K562 (cell line): Measurements from ENCODE around the gene RETREG2. TPM values are rescaled to one million over a fixed set of nuclear protein-coding genes. Genes with fewer than 3 reads are reported as not detected.

Experiments used
- ARHGAP35 ChIP-seq: fragments of 450-650 bp; IDR thresholded peaks from 2 replicates; pipeline ENCODE4 v1.6.1; 2018; ENCODE audit not compliant: partially characterized antibody
- ATF1 ChIP-seq, 2 experiments: fragments of 450-650 bp in 1 of 2; IDR thresholded peaks; 2 replicates each; pipeline ENCODE4 v1.6.1; 2016; ENCODE audit warnings: missing compliant biosample characterization in 1 of 2, missing genetic modification characterization in 1 of 2
- ATF4 ChIP-seq: fragments of 450-650 bp; formaldehyde crosslinking; IDR thresholded peaks from 2 replicates; pipeline ENCODE4 v1.4.0; 2022; ENCODE audit warnings: mild to moderate bottlenecking, moderate library complexity
- BMI1 ChIP-seq: fragments of 150-350 bp; IDR thresholded peaks from 2 replicates; pipeline ENCODE4 v1.6.1; 2014; ENCODE audit warnings: low read length
- CBX3 ChIP-seq, 2 experiments: IDR thresholded peaks; 1 replicate in 1 of 2; 2 replicates in 1 of 2; pipeline ENCODE4 v1.6.1; 2012; ENCODE audit warnings: inconsistent platforms in 2 of 2, low read length in 2 of 2, borderline replicate concordance in 1 of 2, control low read depth in 1 of 2
- CREBBP ChIP-seq: IDR thresholded peaks from one replicate; pipeline ENCODE4 v1.6.1; 2012; ENCODE audit warnings: low read depth, mild to moderate bottlenecking, control low read depth, inconsistent platforms, low read length
- CTBP1 ChIP-seq: fragments of 450-650 bp; IDR thresholded peaks from 2 replicates; pipeline ENCODE4 v1.6.1; 2016; ENCODE audit warnings: borderline replicate concordance
- FOXP4 ChIP-seq: sonication (generic); formaldehyde crosslinking; IDR thresholded peaks from 2 replicates; pipeline ENCODE4 v1.8.0; 2022; ENCODE audit warnings: mild to moderate bottlenecking, missing genetic modification reagents, borderline replicate concordance
- IRF9 ChIP-seq: fragments of 450-650 bp; IDR thresholded peaks from 2 replicates; pipeline ENCODE4 v1.6.1; 2016; ENCODE audit warnings: missing biosample characterization, missing genetic modification characterization
- RAD21 ChIP-seq, 2 experiments: fragments of 250-450 bp in 1 of 2; fragments of 450-650 bp in 1 of 2; sonication (Bioruptor Pico) in 1 of 2; formaldehyde crosslinking in 1 of 2; IDR thresholded peaks in 1 of 2; conservative IDR thresholded peaks in 1 of 2; 2 replicates each; pipeline versions ENCODE4 v1.4.0 to v1.8.0; 2020 to 2022; ENCODE audit warnings: mild to moderate bottlenecking in 2 of 2, moderate library complexity in 1 of 2
- ZKSCAN8 ChIP-seq: fragments of 200-800 bp; sonication (Bioruptor generic); IDR thresholded peaks from 2 replicates; pipeline ENCODE4 v1.6.1; 2016; ENCODE audit warnings: missing genetic modification characterization, missing compliant biosample characterization
- ZNF197 ChIP-seq: fragments of 200-800 bp; sonication (Bioruptor generic); IDR thresholded peaks from 2 replicates; pipeline ENCODE4 v1.6.1; 2016; ENCODE audit warnings: low read depth, missing genetic modification characterization, missing compliant biosample characterization
- ZNF277 ChIP-seq: fragments of 250-450 bp; sonication (Bioruptor Pico); IDR thresholded peaks from 2 replicates; pipeline ENCODE4 v1.8.0; 2022; ENCODE audit warnings: inconsistent platforms, mild to moderate bottlenecking, moderate library complexity, borderline replicate concordance
- ZNF282 ChIP-seq: sonication (generic); formaldehyde crosslinking; IDR thresholded peaks from 2 replicates; pipeline ENCODE4 v1.8.1; 2023; ENCODE audit warnings: missing genetic modification reagents
- ZNF780A ChIP-seq: fragments of 250-450 bp; sonication (Bioruptor Pico); IDR thresholded peaks from 2 replicates; pipeline ENCODE4 v1.5.0; 2021; ENCODE audit warnings: mild to moderate bottlenecking
- polyA plus RNA-seq, 8 experiments: library from polyadenylated mRNA; depleted of rRNA in 4 of 8; stranded (reverse) in 5 of 8; unstranded in 3 of 8; fragments of >200 nt; fragmentation: Nextera tagmentation in 2 of 8; fragmentation: Illumina TruSeq in 1 of 8; extraction: Ambion mirVana in 2 of 8; extraction: Trizol in 1 of 8; gene quantifications; 2 replicates each; pipeline versions ENCODE4 v1.2.1 to v1.2.3, GENCODE V29; 2011 to 2014; ENCODE audit warnings: inconsistent platforms in 1 of 8, missing spikeins in 1 of 8
- total RNA-seq, 7 experiments: library from RNA; depleted of rRNA in 6 of 7; stranded (reverse); fragments of >200 nt in 6 of 7; fragmentation: Illumina TruSeq in 2 of 7; extraction: Trizol in 2 of 7; gene quantifications; 2 replicates each; pipeline versions ENCODE4 v1.2.1 to v1.2.3, GENCODE V29; 2011 to 2021; ENCODE audit warnings: low replicate concordance in 1 of 7

Gene RETREG2
- total and polyA plus RNA-seq, 9 of the 15 experiments (the other 6 are each of a cell fraction or from before 2014, with no cell fraction given), result 4.9 to 40.1 (median 19.2) TPM

- no peak for TF ChIP-seq ARHGAP35
- no peak for TF ChIP-seq BMI1
- 0 out of 3 replicates have a peak, but pooled peaks of 1 of the 2 experiments have one; percentile 27 for TF ChIP-seq CBX3 (IDR thresholded peaks at IDR 0.05; ENCODE audit: borderline replicate concordance in 1 of 2, low read length in 2 of 2)
- 0 out of 4 replicates have a peak, but pooled peaks of 1 of the 2 experiments have one; percentile 15 for TF ChIP-seq RAD21 (CRISPR knock-in tag; conservative IDR thresholded peaks at IDR 0.05 in 1 of 2, IDR thresholded peaks at IDR 0.05 in 1 of 2)
- no peak for TF ChIP-seq ATF4 (CRISPR knock-in tag)
- TF ChIP-seq ZNF197, result peak; percentile 90
- no peak for TF ChIP-seq ZNF780A
- peak; percentile 68; the same call in 1 of the 2 replicates for TF ChIP-seq ZKSCAN8 (CRISPR knock-in tag)
- TF ChIP-seq IRF9 (tag), result no peak
- TF ChIP-seq FOXP4, result no peak
- TF ChIP-seq CREBBP, result no peak
- no peak for TF ChIP-seq ZNF282 (CRISPR knock-in tag)
- peak; percentile 53; the same call in 1 of the 2 replicates for TF ChIP-seq CTBP1
- no peak for TF ChIP-seq ZNF277 (CRISPR knock-in tag)
- TF ChIP-seq ATF1 (CRISPR knock-in tag; IDR thresholded peaks at IDR 0.05), result peak; percentile 42; the same call in 1 of the 2 replicates
- TF ChIP-seq ATF1 (tag; IDR thresholded peaks at IDR 0.05), result peak; percentile 89
Observed at GRCh38 chr2:219229305-219230058, 51.4 kb downstream of the RETREG2 start, which contains the start of the genes ANKZF1 and ATG9A (continued).
